HFF-Myc (cell line): Measurements from ENCODE around the gene C1orf21.
A peak's percentile ranks its signal among the peaks of the same experiment; 100 is the strongest.

Source experiments
- DNase-seq: peaks from one replicate; pipeline ENCODE4 v3.0.0-alpha.2; 2011; ENCODE audit warnings: low read depth; ENCODE audit errors: extremely low read depth
- H3K4me3 ChIP-seq: replicated peaks from 2 replicates; pipeline ENCODE4 v1.5.1; 2011; ENCODE audit warnings: low read depth, mild to moderate bottlenecking, control low read depth, low read length
- TF ChIP-seq, protein P1 (sequence below): IDR thresholded peaks from 2 replicates; pipeline ENCODE4 v1.5.1; 2012; ENCODE audit warnings: mild to moderate bottlenecking, low read depth, low read length, control low read depth; ENCODE audit errors: missing control alignments

Gene C1orf21

DNA sequence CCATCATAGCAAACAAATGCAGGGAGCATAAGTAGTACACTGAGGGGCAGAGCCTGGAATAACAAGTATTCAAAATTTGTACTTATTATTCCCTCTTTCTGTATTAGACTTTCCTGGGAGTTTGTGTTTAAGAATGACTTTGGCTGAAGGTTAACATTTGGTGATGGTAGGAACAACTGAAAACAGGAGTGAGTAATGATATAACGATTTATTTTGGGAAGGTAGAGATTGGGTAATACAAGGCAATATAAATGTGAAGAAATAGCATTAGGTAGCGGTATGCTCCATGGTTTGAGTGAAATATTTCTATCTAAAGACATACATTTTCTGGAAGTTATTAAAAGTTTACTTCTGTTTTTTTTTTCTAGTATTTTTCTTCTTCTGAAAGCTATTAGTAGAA, 18.5 kb upstream of the C1orf21 start:
- DNase-seq = no peak
- H3K4me3 ChIP-seq = no peak overlapping the region
- TF ChIP-seq, protein P1, sequence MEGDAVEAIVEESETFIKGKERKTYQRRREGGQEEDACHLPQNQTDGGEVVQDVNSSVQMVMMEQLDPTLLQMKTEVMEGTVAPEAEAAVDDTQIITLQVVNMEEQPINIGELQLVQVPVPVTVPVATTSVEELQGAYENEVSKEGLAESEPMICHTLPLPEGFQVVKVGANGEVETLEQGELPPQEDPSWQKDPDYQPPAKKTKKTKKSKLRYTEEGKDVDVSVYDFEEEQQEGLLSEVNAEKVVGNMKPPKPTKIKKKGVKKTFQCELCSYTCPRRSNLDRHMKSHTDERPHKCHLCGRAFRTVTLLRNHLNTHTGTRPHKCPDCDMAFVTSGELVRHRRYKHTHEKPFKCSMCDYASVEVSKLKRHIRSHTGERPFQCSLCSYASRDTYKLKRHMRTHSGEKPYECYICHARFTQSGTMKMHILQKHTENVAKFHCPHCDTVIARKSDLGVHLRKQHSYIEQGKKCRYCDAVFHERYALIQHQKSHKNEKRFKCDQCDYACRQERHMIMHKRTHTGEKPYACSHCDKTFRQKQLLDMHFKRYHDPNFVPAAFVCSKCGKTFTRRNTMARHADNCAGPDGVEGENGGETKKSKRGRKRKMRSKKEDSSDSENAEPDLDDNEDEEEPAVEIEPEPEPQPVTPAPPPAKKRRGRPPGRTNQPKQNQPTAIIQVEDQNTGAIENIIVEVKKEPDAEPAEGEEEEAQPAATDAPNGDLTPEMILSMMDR = no peak

DNA sequence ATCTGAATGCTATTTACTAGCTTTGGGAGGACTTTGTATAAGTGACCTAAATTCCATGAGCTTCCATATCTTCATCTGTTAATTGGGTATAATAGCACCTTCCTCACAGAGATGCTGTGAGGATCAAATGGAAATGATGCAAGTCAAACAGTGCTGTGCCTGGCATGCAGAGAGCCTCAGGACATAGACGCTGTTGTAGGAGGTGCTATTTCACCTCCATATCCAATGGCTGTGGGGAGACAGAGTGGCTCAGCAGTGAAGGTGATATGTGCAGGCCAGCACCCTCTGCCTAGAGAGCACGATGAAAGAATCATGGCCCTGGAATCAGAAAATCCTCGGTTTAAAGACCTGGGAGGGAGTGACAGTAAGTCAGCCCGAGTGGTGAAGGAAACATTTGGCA, 16.0 kb upstream of the C1orf21 start:
- TF ChIP-seq, protein P1 = no peak

DNA sequence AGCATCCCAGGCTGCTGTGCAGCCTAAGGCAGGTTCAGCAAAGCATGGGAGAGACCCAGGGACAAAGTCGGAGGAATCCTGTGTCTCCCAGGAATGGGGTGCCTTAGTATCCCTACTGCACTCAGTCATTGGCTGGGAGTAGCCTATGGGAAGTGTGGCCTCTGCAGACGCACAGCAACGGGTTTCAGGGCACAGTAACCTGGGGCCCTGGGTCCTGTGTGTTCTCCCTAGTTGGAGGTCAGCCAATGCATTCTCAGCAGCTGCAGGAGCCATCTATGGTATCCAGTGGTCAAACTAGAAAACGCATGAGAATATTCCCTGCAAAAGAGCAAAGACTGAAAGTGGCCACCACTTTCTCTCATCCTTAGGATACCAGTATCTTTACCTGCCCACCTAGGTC, 13.7 kb upstream of the C1orf21 start:
- DNase-seq = no peak
- H3K4me3 ChIP-seq = no peak overlapping the region
- TF ChIP-seq, protein P1 = no peak

More for the DNA sequence above, 16.0 kb upstream of the C1orf21 start:
- H3K4me3 ChIP-seq = no peak overlapping the region
- DNase-seq = no peak

DNA sequence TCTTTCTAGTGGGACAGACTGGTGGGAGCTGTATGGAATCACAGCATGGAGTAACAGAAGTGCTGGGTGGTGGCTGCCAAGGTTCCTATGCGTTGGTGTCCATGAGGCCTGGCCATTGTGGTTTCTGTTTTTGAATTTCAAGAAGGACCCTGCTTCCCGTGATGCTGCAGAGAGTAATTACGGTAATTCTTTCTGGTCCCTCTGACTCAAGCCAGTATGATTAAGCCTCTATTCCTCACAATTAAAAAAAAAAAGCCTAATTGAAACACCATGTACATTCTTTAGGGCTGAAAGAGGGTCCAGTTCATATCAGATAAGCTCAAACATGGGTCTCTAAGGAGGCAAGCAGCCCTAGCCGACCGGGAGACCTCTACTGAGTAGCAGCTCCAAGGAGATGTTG, 10.5 kb upstream of the C1orf21 start:
- DNase-seq = no peak
- H3K4me3 ChIP-seq = no peak overlapping the region
- TF ChIP-seq, protein P1 = no peak

DNA sequence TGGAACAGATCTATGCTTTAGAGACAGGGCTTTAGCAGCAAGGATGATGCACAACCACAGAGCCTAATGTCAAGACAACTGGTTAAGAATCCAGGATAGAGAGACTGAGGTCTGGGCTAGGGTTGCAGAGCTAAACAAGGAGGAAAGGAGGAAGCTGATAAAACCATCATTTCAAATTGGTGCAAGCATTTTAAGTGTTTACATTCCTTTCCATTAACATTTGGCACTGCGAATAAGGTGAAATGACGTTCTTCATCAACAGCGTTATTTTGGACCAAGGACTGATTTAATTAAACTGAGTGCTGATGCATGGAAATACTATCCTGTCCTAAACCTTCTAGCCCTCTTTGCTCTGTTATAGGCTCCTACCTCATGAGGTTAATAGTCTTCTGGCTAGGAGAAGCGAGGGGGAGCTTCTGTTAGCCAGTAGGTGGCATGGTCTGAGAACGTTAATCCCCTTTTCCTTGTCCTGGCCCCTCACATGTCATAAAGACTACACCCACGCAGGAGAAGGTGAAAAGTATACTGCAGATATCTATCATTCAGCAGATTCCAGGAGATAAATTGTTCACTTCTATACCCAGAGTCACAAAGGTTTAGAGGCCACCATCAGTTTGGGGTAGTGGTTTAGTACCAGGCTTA, 7.6 kb upstream of the C1orf21 start:
- no peak overlapping the region for H3K4me3 ChIP-seq
- no peak for DNase-seq
- TF ChIP-seq, protein P1 = peak; percentile 29

DNA sequence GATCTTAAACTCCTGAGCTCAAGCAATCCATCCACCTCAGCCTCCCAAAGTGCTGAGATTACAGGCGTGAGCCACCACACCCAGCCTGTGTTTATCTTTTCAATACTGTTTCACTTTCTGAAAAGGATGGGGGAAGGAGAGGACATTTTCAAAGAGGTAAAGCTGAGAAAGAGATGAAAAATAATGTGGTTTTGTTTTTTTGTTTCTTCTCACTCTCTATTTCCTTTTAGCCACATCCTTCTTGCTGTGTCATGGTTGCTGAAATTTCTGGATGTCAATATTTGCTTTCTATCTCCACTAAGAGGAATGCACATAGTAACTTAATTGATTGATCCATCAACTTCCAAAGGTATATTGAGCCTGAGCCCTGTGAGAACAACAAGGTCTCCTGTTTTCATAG, 6.4 kb upstream of the C1orf21 start:
- no peak for DNase-seq
- H3K4me3 ChIP-seq = no peak overlapping the region
- TF ChIP-seq, protein P1 = no peak
